CD4-positive, alpha-beta T cell (primary cell): ENCODE data around the gene CRCP. TPM values are rescaled to one million over a fixed set of nuclear protein-coding genes. Genes with fewer than 3 reads are reported as not detected.

Experiments
- ATAC-seq: fragments of 200-7000 bp; cut with Tn5 transposase; one replicate; pipeline ENCODE4 v1.10.0; 2022; ENCODE audit warnings: mild to moderate bottlenecking; ENCODE audit not compliant: poor library complexity
- CTCF ChIA-PET: fragments of 350-600 bp; sonication (Branson Sonifier 250); formaldehyde crosslinking; loops from one replicate; lab custom pipeline; 2021; ENCODE audit warnings: antibody characterized with exemption, inconsistent platforms; lab: Charles Lee
- POLR2A ChIA-PET: fragments of 350-600 bp; sonication (Branson Sonifier 250); formaldehyde crosslinking; loops from one replicate; lab custom pipeline; 2021; ENCODE audit warnings: antibody characterized with exemption, inconsistent platforms; lab: Charles Lee
- DNase-seq, 14 experiments: peaks; one replicate each; pipeline ENCODE4 v3.0.0-alpha.2; 2013 to 2020; ENCODE audit warnings: mixed read lengths in 2 of 14
- H3K27ac ChIP-seq, 2 donors: one replicate each; pipeline versions ENCODE4 v1.5.1 to v1.7.0; 2013; ENCODE audit warnings: low read length in 2 of 2, low read depth in 1 of 2, mild to moderate bottlenecking in 1 of 2
- H3K27me3 ChIP-seq, 2 experiments: 1 replicate in 1 of 2; 2 replicates in 1 of 2; pipeline versions ENCODE4 v1.6.1 to v1.7.0; 2013; ENCODE audit warnings: low read length in 2 of 2, control low read depth in 1 of 2, mild to moderate bottlenecking in 1 of 2, moderate library complexity in 1 of 2; ENCODE audit not compliant: insufficient read depth in 2 of 2, control insufficient read depth in 1 of 2
- H3K36me3 ChIP-seq: one replicate; pipeline ENCODE4 v1.6.1; 2013; ENCODE audit warnings: low read length, control low read depth; ENCODE audit not compliant: insufficient read depth
- H3K4me1 ChIP-seq: one replicate; pipeline ENCODE4 v1.6.1; 2013; ENCODE audit warnings: low read length, control low read depth; ENCODE audit not compliant: insufficient read depth
- H3K4me3 ChIP-seq: one replicate; pipeline ENCODE4 v1.5.1; 2013; ENCODE audit warnings: mild to moderate bottlenecking, low read length, moderate library complexity
- H3K9me3 ChIP-seq, 2 experiments: 1 replicate in 1 of 2; 2 replicates in 1 of 2; pipeline versions ENCODE4 v1.6.1 to v1.7.0; 2013; ENCODE audit warnings: low read length in 2 of 2, mild to moderate bottlenecking in 2 of 2, control low read depth in 1 of 2, moderate library complexity in 1 of 2; ENCODE audit not compliant: control insufficient read depth in 1 of 2, insufficient read depth in 1 of 2
- H3K27ac Mint-ChIP-seq: one replicate; pipeline ENCODE4 v1.8.0; 2020; ENCODE audit warnings: mixed read lengths
- H3K27me3 Mint-ChIP-seq: one replicate; pipeline ENCODE4 v1.8.0; 2021; ENCODE audit warnings: mixed read lengths
- H3K36me3 Mint-ChIP-seq: one replicate; pipeline ENCODE4 v1.8.0; 2021; ENCODE audit warnings: low read depth, mixed read lengths
- H3K4me1 Mint-ChIP-seq: one replicate; pipeline ENCODE4 v1.8.0; 2021; ENCODE audit warnings: low read depth, mixed read lengths
- H3K4me3 Mint-ChIP-seq: one replicate; pipeline ENCODE4 v1.8.0; 2020; ENCODE audit warnings: mild to moderate bottlenecking, mixed read lengths
- H3K9me3 Mint-ChIP-seq: one replicate; pipeline ENCODE4 v1.8.0; 2020; ENCODE audit warnings: mixed read lengths
- intact Hi-C, 2 experiments: fragments of 100-400 bp; cut with DNase I in 1 of 2; cut with micrococcal nuclease in 1 of 2; formaldehyde crosslinking; loops; one replicate each; pipeline versions ENCODE4 v1.15.1 to v1.9.0; 2023 to 2025; cut with DNase I, micrococcal nuclease
- total RNA-seq, 174 experiments: library from RNA in 2 of 174; stranded (reverse) in 2 of 174; gene quantifications; one replicate each; pipeline ENCODE4 v1.2.3 and lab custom pipeline; 2021 to 2026
- TF ChIP-seq, protein P1 (sequence below): fragments of 200-600 bp; IDR thresholded peaks from one replicate; pipeline ENCODE4 v1.8.0; 2022; ENCODE audit warnings: antibody characterized with exemption, mild to moderate bottlenecking

CRCP gene
- total RNA-seq, 2 experiments from 2014 or later, result 29.2 to 29.4 TPM

DNA sequence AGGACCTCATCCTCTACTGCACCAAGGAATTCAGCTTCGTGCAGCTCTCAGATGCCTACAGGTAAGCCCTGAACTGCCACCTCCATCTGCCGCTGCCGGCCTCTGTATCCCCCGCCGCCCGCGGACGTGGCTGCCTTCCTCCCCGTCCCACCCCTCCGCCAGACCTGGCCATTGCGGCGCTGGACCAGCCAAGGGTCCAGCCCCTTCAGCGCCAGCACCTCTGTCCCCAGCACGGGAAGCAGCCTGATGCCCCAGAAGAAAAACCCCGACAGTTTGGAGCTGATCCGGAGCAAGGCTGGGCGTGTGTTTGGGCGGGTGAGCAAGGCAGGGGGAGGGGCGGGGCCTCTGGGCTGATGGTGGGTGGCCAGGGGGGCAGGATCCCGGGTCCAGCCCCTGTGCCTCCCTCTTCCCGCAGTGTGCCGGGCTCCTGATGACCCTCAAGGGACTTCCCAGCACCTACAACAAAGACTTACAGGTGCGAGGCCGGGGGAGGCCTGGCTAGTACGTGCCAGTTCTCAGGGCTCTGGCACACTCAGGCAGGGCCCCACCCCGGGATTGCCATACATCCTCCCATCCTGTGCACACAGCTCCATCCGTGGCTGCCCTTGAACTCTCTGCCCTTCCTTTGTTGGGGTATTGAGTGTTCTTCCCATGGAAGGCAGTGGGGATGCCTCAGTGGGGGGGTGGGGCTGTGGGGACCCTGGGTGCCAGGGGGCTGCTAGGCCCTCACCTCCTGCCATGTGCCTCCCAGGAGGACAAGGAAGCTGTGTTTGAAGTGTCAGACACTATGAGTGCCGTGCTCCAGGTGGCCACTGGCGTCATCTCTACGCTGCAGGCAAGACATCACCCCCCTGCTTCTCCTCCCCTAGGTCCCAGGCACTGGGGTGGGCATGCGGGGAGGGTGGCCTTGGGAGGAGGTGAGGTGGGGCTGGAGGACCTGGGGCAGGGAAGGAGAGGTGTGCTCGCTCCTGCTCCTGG is 25.5 kb upstream of the CRCP start:
- Histone ChIP-seq H3K4me1 (no peaks in the 10 kb centered on the region), H3K9me3 (no peaks in the 10 kb centered on the region), H3K4me3 (no peak overlapping the region), H3K36me3 (peaks cover 4% of the 10 kb centered on the region), H3K27me3 (no peaks in the 10 kb centered on the region), H3K27ac (no peak overlapping the region)
- no peak overlapping the region for H3K4me3 Mint-ChIP-seq
- no peaks in the 10 kb centered on the region for H3K9me3 Mint-ChIP-seq
- POLR2A ChIA-PET, result no interaction called here
- no peak for DNase-seq
- no peaks in the 10 kb centered on the region for H3K4me1 Mint-ChIP-seq
- H3K36me3 Mint-ChIP-seq, result no peaks in the 10 kb centered on the region
- no peaks in the 10 kb centered on the region for H3K27me3 Mint-ChIP-seq
- ATAC-seq, result no peak
- intact Hi-C loops, result no loop called here
- no peak overlapping the region for H3K27ac Mint-ChIP-seq
- TF ChIP-seq, protein P1, sequence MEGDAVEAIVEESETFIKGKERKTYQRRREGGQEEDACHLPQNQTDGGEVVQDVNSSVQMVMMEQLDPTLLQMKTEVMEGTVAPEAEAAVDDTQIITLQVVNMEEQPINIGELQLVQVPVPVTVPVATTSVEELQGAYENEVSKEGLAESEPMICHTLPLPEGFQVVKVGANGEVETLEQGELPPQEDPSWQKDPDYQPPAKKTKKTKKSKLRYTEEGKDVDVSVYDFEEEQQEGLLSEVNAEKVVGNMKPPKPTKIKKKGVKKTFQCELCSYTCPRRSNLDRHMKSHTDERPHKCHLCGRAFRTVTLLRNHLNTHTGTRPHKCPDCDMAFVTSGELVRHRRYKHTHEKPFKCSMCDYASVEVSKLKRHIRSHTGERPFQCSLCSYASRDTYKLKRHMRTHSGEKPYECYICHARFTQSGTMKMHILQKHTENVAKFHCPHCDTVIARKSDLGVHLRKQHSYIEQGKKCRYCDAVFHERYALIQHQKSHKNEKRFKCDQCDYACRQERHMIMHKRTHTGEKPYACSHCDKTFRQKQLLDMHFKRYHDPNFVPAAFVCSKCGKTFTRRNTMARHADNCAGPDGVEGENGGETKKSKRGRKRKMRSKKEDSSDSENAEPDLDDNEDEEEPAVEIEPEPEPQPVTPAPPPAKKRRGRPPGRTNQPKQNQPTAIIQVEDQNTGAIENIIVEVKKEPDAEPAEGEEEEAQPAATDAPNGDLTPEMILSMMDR, result no peak
- CTCF ChIA-PET, result no interaction called here

DNA sequence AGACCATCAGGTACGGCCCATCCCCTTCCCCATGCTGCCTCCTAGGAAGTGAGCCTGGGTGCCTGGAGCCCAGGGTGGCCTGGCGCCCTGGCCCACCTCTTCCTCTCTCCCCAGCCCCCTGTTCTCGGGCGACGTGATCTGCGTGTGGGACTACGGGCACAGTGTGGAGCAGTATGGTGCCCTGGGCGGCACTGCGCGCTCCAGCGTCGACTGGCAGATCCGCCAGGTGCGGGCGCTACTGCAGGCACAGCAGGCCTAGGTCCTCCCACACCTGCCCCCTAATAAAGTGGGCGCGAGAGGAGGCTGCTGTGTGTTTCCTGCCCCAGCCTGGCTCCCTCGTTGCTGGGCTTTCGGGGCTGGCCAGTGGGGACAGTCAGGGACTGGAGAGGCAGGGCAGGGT is 22.0 kb upstream of the CRCP start:
- H3K27ac Mint-ChIP-seq, result no peak overlapping the region
- TF ChIP-seq, protein P1, result no peak
- no peak overlapping the region for H3K4me3 ChIP-seq
- no peaks in the 10 kb centered on the region for H3K4me1 ChIP-seq
- CTCF ChIA-PET, result interaction anchor here (0.7 kb wide), 1 partner anchor 69 kb away, joined by 4 read pairs; no protein-coding TSS in a partner anchor
- no peak overlapping the region for H3K4me3 Mint-ChIP-seq
- H3K9me3 Mint-ChIP-seq, result no peaks in the 10 kb centered on the region
- intact Hi-C loops, result no loop called here
- no peaks in the 10 kb centered on the region for H3K9me3 ChIP-seq
- no peaks in the 10 kb centered on the region for H3K36me3 Mint-ChIP-seq
- H3K36me3 ChIP-seq, result no peaks in the 10 kb centered on the region
- ATAC-seq (no peak), DNase-seq (no peak)
- H3K27ac ChIP-seq, result no peak overlapping the region
- no peaks in the 10 kb centered on the region for H3K4me1 Mint-ChIP-seq
- POLR2A ChIA-PET, result no interaction called here
- no peaks in the 10 kb centered on the region for H3K27me3 ChIP-seq
- H3K27me3 Mint-ChIP-seq, result no peaks in the 10 kb centered on the region

DNA sequence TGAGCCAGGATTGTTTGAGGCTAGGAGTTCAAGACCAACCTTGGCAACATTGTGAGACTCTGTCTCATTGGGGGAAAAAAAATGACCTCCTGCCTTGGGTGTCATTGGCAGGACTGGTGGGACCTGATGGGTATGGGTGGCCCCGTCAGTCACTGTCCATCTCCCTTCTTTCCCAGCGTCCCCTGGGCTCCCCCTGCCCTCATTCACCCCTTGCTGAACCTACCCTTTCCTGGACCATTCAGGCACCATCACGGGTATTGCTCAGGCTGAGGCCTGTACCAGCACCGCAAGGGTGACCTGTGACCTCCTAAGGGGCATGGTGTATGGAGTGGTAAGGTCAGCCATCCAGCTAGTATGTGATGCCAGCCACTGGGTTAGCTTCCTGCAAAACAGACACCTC is 19.6 kb upstream of the CRCP start:
- Mint-ChIP-seq H3K4me1 (peaks cover 6% of the 10 kb centered on the region), H3K27me3 (no peaks in the 10 kb centered on the region), H3K9me3 (no peaks in the 10 kb centered on the region), H3K4me3 (no peak overlapping the region), H3K27ac (no peak overlapping the region), H3K36me3 (peaks cover 5% of the 10 kb centered on the region)
- Histone ChIP-seq H3K9me3 (no peaks in the 10 kb centered on the region), H3K27ac (no peak overlapping the region), H3K4me1 (peaks cover 7% of the 10 kb centered on the region), H3K36me3 (no peaks in the 10 kb centered on the region), H3K4me3 (no peak overlapping the region), H3K27me3 (no peaks in the 10 kb centered on the region)
- TF ChIP-seq, protein P1, result no peak
- DNase-seq, result no peak
- ChIA-PET POLR2A (interaction anchor here (0.6 kb wide), 1 partner anchor 414 kb away, joined by 3 read pairs; no protein-coding TSS in a partner anchor), CTCF (no interaction called here)
- ATAC-seq, result no peak
- intact Hi-C loops, result no loop called here
